IMR-90 (cell line): ENCODE data around the gene CHST14. TPM values are rescaled to one million over a fixed set of nuclear protein-coding genes. Genes with fewer than 3 reads are reported as not detected.

Experiments
- ATAC-seq: fragments of 200-7000 bp; cut with Tn5 transposase; 2 replicates; pipeline ENCODE4 v1.9.1; 2020; ENCODE audit warnings: low read depth, mild to moderate bottlenecking, moderate library complexity
- BruUV-seq: library from RNA; stranded (reverse); fragments of 400-500 nt; replicated peaks from 2 replicates; lab custom pipeline; 2021; lab: Mats Ljungman, UMichigan
- CTCF ChIA-PET: fragments of 300-600 bp; formaldehyde crosslinking; extraction: SDS; loops from one replicate; lab custom pipeline; 2021; ENCODE audit warnings: antibody characterized with exemption; lab: Yijun Ruan, JAX
- POLR2A ChIA-PET: fragments of 300-600 bp; sonication (Branson Sonifier 250); formaldehyde crosslinking; loops from one replicate; lab custom pipeline; 2022; ENCODE audit warnings: antibody characterized with exemption; ENCODE audit not compliant: unreplicated experiment; lab: Charles Lee
- DNase-seq: peaks from one replicate; pipeline ENCODE4 v3.0.0; 2013
- H2AFZ ChIP-seq: replicated peaks from 2 replicates; pipeline ENCODE3; 2013; ENCODE audit warnings: low read length, mild to moderate bottlenecking; ENCODE audit not compliant: poor library complexity
- H2AK5ac ChIP-seq: 2 replicates; pipeline ENCODE4 v1.6.1; 2013; ENCODE audit warnings: low read depth, low read length, inconsistent platforms
- H2AK9ac ChIP-seq: replicated peaks from 2 replicates; pipeline ENCODE3; 2013; ENCODE audit warnings: mild to moderate bottlenecking, low read depth, low read length, moderate library complexity; ENCODE audit not compliant: poor library complexity
- H2BK120ac ChIP-seq: 2 replicates; pipeline ENCODE4 v1.6.1; 2013; ENCODE audit warnings: low read depth, low read length, inconsistent platforms
- H2BK15ac ChIP-seq: 3 replicates; pipeline ENCODE4 v1.6.1; 2013; ENCODE audit warnings: low read depth, low read length, inconsistent platforms
- H2BK20ac ChIP-seq: 2 replicates; pipeline ENCODE4 v1.6.1; 2013; ENCODE audit warnings: low read depth, mild to moderate bottlenecking, inconsistent platforms, low read length, moderate library complexity
- H2BK5ac ChIP-seq: 2 replicates; pipeline ENCODE4 v1.6.1; 2013; ENCODE audit warnings: mild to moderate bottlenecking, low read depth, low read length, inconsistent platforms; ENCODE audit not compliant: poor library complexity, severe bottlenecking
- H3K14ac ChIP-seq: replicated peaks from 2 replicates; pipeline ENCODE4 v1.6.1; 2013; ENCODE audit warnings: low read depth, low read length, inconsistent platforms
- H3K18ac ChIP-seq: 2 replicates; pipeline ENCODE4 v1.6.1; 2013; ENCODE audit warnings: low read depth, low read length, control low read depth
- H3K23ac ChIP-seq: 2 replicates; pipeline ENCODE4 v1.6.1; 2013; ENCODE audit warnings: low read depth, low read length, inconsistent platforms
- H3K27ac ChIP-seq: 2 replicates; pipeline ENCODE4 v1.5.1; 2013; ENCODE audit warnings: mild to moderate bottlenecking, control low read depth, low read length; ENCODE audit not compliant: insufficient read depth
- H3K27me3 ChIP-seq: 2 replicates; pipeline ENCODE4 v1.6.1; 2013; ENCODE audit warnings: low read length; ENCODE audit not compliant: control insufficient read depth, insufficient read depth
- H3K36me3 ChIP-seq: 2 replicates; pipeline ENCODE4 v1.6.1; 2013; ENCODE audit warnings: low read length, mixed read lengths; ENCODE audit not compliant: control insufficient read depth, insufficient read depth
- H3K4ac ChIP-seq: 2 replicates; pipeline ENCODE4 v1.6.1; 2013; ENCODE audit warnings: low read depth, low read length, inconsistent platforms
- H3K4me1 ChIP-seq: 2 replicates; pipeline ENCODE4 v1.6.1; 2013; ENCODE audit warnings: low read length, mixed read lengths; ENCODE audit not compliant: control insufficient read depth, insufficient read depth
- H3K4me2 ChIP-seq: 2 replicates; pipeline ENCODE4 v1.6.1; 2013; ENCODE audit warnings: low read depth, mild to moderate bottlenecking, control low read depth, low read length, moderate library complexity
- H3K4me3 ChIP-seq: 2 replicates; pipeline ENCODE4 v1.5.1; 2013; ENCODE audit warnings: low read depth, mild to moderate bottlenecking, control low read depth, low read length, moderate library complexity; ENCODE audit not compliant: insufficient read depth
- H3K56ac ChIP-seq: 2 replicates; pipeline ENCODE4 v1.6.1; 2013; ENCODE audit warnings: low read length, inconsistent platforms; ENCODE audit not compliant: insufficient read depth; ENCODE audit errors: extremely low read depth
- H3K79me1 ChIP-seq, 2 experiments: 2 replicates each; pipeline ENCODE4 v1.6.1; 2013; ENCODE audit warnings: low read length in 2 of 2, inconsistent platforms in 1 of 2, low read depth in 1 of 2
- H3K9ac ChIP-seq: 2 replicates; pipeline ENCODE4 v1.6.1; 2013; ENCODE audit warnings: low read depth, low read length, control low read depth
- H3K9me1 ChIP-seq: 2 replicates; pipeline ENCODE4 v1.6.1; 2013; ENCODE audit warnings: low read length, inconsistent platforms; ENCODE audit not compliant: insufficient read depth
- H3K9me3 ChIP-seq: 2 replicates; pipeline ENCODE4 v1.6.1; 2013; ENCODE audit warnings: low read length; ENCODE audit not compliant: control insufficient read depth, insufficient read depth
- H4K20me1 ChIP-seq: 2 replicates; pipeline ENCODE4 v1.6.1; 2013; ENCODE audit warnings: low read length, inconsistent platforms; ENCODE audit not compliant: insufficient read depth
- H4K5ac ChIP-seq: 2 replicates; pipeline ENCODE4 v1.6.1; 2013; ENCODE audit warnings: mild to moderate bottlenecking, low read depth, low read length, control low read depth
- H4K8ac ChIP-seq, 2 experiments: 2 replicates each; pipeline ENCODE4 v1.6.1; 2013; ENCODE audit warnings: low read depth in 2 of 2, low read length in 2 of 2, control low read depth in 1 of 2, inconsistent platforms in 1 of 2
- H4K91ac ChIP-seq: 2 replicates; pipeline ENCODE4 v1.6.1; 2013; ENCODE audit warnings: low read depth, low read length, inconsistent platforms; ENCODE audit not compliant: insufficient read depth
- CHD1 ChIP-seq: IDR thresholded peaks from 2 replicates; pipeline ENCODE4 v1.6.1; 2012; ENCODE audit warnings: low read depth, low read length, improper control_type of control experiment
- FOS ChIP-seq: fragments of 150-350 bp; IDR thresholded peaks from 2 replicates; pipeline ENCODE4 v1.6.1; 2016; ENCODE audit warnings: low read depth, low read length
- MAFK ChIP-seq: IDR thresholded peaks from 2 replicates; pipeline ENCODE4 v1.6.1; 2012; ENCODE audit warnings: low read depth, low read length, improper control_type of control experiment
- MAZ ChIP-seq: IDR thresholded peaks from 2 replicates; pipeline ENCODE4 v1.6.1; 2012; ENCODE audit warnings: low read depth, mild to moderate bottlenecking, low read length, improper control_type of control experiment, moderate library complexity, borderline replicate concordance
- NFE2L2 ChIP-seq: fragments of 150-350 bp; IDR thresholded peaks from 2 replicates; pipeline ENCODE4 v1.6.1; 2016; ENCODE audit warnings: low read depth, mild to moderate bottlenecking, low read length
- POLR2A ChIP-seq: IDR thresholded peaks from 2 replicates; pipeline ENCODE4 v1.6.1; 2012; ENCODE audit warnings: mild to moderate bottlenecking, low read depth, low read length
- RCOR1 ChIP-seq: IDR thresholded peaks from 2 replicates; pipeline ENCODE4 v1.6.1; 2012; ENCODE audit warnings: mild to moderate bottlenecking, low read length, improper control_type of control experiment; ENCODE audit not compliant: insufficient replicate concordance
- RFX5 ChIP-seq: IDR thresholded peaks from 2 replicates; pipeline ENCODE4 v1.8.0; 2012; ENCODE audit warnings: low read depth, mild to moderate bottlenecking, low read length, moderate library complexity
- SMC3 ChIP-seq: fragments of 150-350 bp; IDR thresholded peaks from 2 replicates; pipeline ENCODE4 v1.6.1; 2016; ENCODE audit warnings: low read depth, mild to moderate bottlenecking, antibody characterized with exemption, low read length, moderate library complexity
- WGBS, 2 experiments: methylation state at CpG; one replicate each; pipeline versions ENCODE4 v1.1.5 to v1.1.7; 2013; ENCODE audit warnings: missing lambda C conversion rate in 2 of 2; ENCODE audit not compliant: insufficient read length in 1 of 2; ENCODE audit errors: extremely low coverage in 2 of 2; 5-methylcytosine and 5-hydroxymethylcytosine counted together
- dilution Hi-C: fragments of 300-500 bp; cut with HindIII; formaldehyde crosslinking; loops from one replicate; pipeline ENCODE4 v1.14.3; 2018; ENCODE audit warnings: low sequenced_read_pairs; ENCODE audit not compliant: unreplicated experiment
- in situ Hi-C: fragments of 300-500 bp; cut with MboI; formaldehyde crosslinking; loops from 3 replicates; pipeline ENCODE4 v1.14.3; 2019; ENCODE audit warnings: low sequenced_read_pairs, inconsistent platforms, mixed read lengths
- intact Hi-C: fragments of 100-400 bp; cut with micrococcal nuclease; formaldehyde crosslinking; loops from 2 replicates; pipeline ENCODE4 v1.10.0; 2022
- polyA plus RNA-seq, 3 experiments: library from polyadenylated mRNA; depleted of rRNA; stranded (reverse); fragments of >200 nt; gene quantifications; 2 replicates each; pipeline ENCODE4 v1.2.3, GENCODE V29; 2012; ENCODE audit warnings: low replicate concordance in 1 of 3
- total RNA-seq: library from RNA; depleted of rRNA; stranded (reverse); fragments of >200 nt; gene quantifications from 2 replicates; pipeline ENCODE4 v1.2.3, GENCODE V29; 2012
- TF ChIP-seq, protein P1 (sequence below): conservative IDR thresholded peaks from 2 replicates; pipeline ENCODE4 v1.5.1; 2012; ENCODE audit warnings: mild to moderate bottlenecking, low read depth, low read length, improper control_type of control experiment

Gene CHST14
- total and polyA plus RNA-seq, 2 of the 4 experiments (the other 2 are of a cell fraction), result 3.8 to 19.5 TPM

DNA sequence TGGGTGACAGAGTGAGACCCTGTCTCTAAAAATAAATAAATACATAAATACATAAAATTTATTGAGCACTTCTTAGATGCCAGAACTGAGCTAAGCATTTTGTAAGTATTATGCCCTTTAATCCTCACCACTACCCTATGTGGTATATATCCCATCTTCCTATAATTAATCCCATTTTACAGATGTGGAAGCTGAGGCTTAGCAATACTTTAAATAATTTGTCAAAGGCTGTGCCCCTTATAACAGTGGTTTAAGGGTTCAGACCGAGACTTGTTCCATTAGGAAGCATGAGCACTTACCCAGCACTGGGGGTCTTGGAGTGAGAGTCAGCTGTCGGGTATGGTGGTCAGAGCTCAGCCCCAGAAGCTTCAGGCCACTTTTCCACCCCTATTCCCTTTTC, 7.5 kb upstream of the CHST14 start:
- Histone ChIP-seq H4K20me1 (peaks cover 25% of the 10 kb centered on the region; the same call in 1 of the 2 replicates), H3K4me1 (no peaks in the 10 kb centered on the region), H3K9me1 (no peaks in the 10 kb centered on the region; the same call in 1 of the 2 replicates), H3K36me3 (peaks cover 51% of the 10 kb centered on the region), H3K9ac (no peak overlapping the region), H3K27ac (no peak overlapping the region), H2BK5ac (no peak overlapping the region), H3K27me3 (no peaks in the 10 kb centered on the region), H2AK9ac (no peak overlapping the region), H4K8ac (no peak overlapping the region), H3K4ac (no peak overlapping the region), H4K91ac (no peak overlapping the region), H4K5ac (no peak overlapping the region), H2BK20ac (no peak overlapping the region), H3K79me1 (peaks cover 8 to 33% of the 10 kb centered on the region in 2 experiments; a peak in 3 of 4 replicates), H2AFZ (no peak overlapping the region), H3K14ac (no peak overlapping the region), H3K9me3 (no peaks in the 10 kb centered on the region), H2BK15ac (no peak overlapping the region), H3K18ac (no peak overlapping the region), H3K23ac (no peak overlapping the region), H2BK120ac (no peak overlapping the region), H3K56ac (no peak overlapping the region), H3K4me2 (no peak overlapping the region), H2AK5ac (no peak overlapping the region), H3K4me3 (no peak overlapping the region)
- no CpG with 5 or more reads among the region's 2 CpGs for WGBS, 2 experiments
- no peak for TF ChIP-seq SMC3
- no peak for TF ChIP-seq CHD1
- TF ChIP-seq MAZ, result no peak
- no peak for TF ChIP-seq POLR2A
- TF ChIP-seq NFE2L2, result no peak
- TF ChIP-seq FOS, result no peak
- TF ChIP-seq RFX5, result no peak
- no peak for TF ChIP-seq MAFK
- no peak for TF ChIP-seq RCOR1
- TF ChIP-seq, protein P1, sequence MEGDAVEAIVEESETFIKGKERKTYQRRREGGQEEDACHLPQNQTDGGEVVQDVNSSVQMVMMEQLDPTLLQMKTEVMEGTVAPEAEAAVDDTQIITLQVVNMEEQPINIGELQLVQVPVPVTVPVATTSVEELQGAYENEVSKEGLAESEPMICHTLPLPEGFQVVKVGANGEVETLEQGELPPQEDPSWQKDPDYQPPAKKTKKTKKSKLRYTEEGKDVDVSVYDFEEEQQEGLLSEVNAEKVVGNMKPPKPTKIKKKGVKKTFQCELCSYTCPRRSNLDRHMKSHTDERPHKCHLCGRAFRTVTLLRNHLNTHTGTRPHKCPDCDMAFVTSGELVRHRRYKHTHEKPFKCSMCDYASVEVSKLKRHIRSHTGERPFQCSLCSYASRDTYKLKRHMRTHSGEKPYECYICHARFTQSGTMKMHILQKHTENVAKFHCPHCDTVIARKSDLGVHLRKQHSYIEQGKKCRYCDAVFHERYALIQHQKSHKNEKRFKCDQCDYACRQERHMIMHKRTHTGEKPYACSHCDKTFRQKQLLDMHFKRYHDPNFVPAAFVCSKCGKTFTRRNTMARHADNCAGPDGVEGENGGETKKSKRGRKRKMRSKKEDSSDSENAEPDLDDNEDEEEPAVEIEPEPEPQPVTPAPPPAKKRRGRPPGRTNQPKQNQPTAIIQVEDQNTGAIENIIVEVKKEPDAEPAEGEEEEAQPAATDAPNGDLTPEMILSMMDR, result no peak
- intact Hi-C loops, result no loop called here
- ATAC-seq, result no peak
- BruUV-seq, result no TSS peak
- no peak for DNase-seq
- CTCF ChIA-PET, result interaction anchor here (0.9 kb wide), 1 partner anchor 11 kb away, joined by 3 read pairs; no protein-coding TSS in a partner anchor
- POLR2A ChIA-PET, result no interaction called here
- in situ Hi-C loops, result no loop called here
- dilution Hi-C loops, result no loop called here
